ENCODE results near the gene XPR1. TPM values are rescaled to one million over a fixed set of nuclear protein-coding genes. Genes with fewer than 3 reads are reported as not detected.

The XPR1 gene
- total and polyA plus RNA-seq, 10 of the 15 experiments (the other 5 are each of a cell fraction or from before 2014, with no cell fraction given): 1.1 to 33.9 (median 11.3) TPM

GRCh38 chr1:180933141-180933540 lies 301.3 kb downstream of the XPR1 start:
- Histone ChIP-seq H2AFZ (ENCODE audit: control insufficient read depth, low read depth, low read length) (no peak overlapping the region), H3K79me2 (ENCODE audit: control insufficient read depth, insufficient read depth, low read length) (no peaks in the 10 kb centered on the region), H4K20me1 (ENCODE audit: control insufficient read depth, insufficient read depth) (no peaks in the 10 kb centered on the region), H3K27me3 (replicated peaks in 1 of 2; ENCODE audit: control insufficient read depth in 2 of 2, insufficient read depth in 2 of 2, low read length in 1 of 2) (no peaks in the 10 kb centered on the region; a peak in 1 of 4 replicates), H3K36me3 (ENCODE audit: control insufficient read depth in 2 of 2, insufficient read depth in 2 of 2, low read length in 1 of 2) (no peaks in the 10 kb centered on the region), H3K4me3 (no peak overlapping the region), H3K4me1 (ENCODE audit: control insufficient read depth, insufficient read depth, low read length) (peaks cover 14% of the 10 kb centered on the region), H3K9me3 (replicated peaks; ENCODE audit: control insufficient read depth, insufficient read depth, low read length) (no peaks in the 10 kb centered on the region), H3K27ac (ENCODE audit: control insufficient read depth, insufficient read depth) (no peak overlapping the region), H3K9ac (ENCODE audit: control insufficient read depth, insufficient read depth, low read length) (no peak overlapping the region), H3K4me2 (ENCODE audit: control insufficient read depth, insufficient read depth) (no peak overlapping the region)
- no peak for ATAC-seq
- ChIA-PET POLR2A (no interaction called here), RAD21 (ENCODE audit: unreplicated experiment) (no interaction called here), CTCF (no interaction called here), SMC1A (ENCODE audit: uncharacterized antibody, unreplicated experiment) (interaction anchor here (1.0 kb wide), 1 partner anchor 16 kb away, joined by 3 read pairs; no protein-coding TSS in a partner anchor)
- no TSS peak for BruUV-seq (replicated peaks)
- no peak for TF ChIP-seq SMAD5 (IDR thresholded peaks at IDR 0.05; ENCODE audit: low read depth)
- peak in 1 of 3 experiments; percentile 6; a peak in 1 of 6 replicates for TF ChIP-seq CTCF (IDR thresholded peaks at IDR 0.05 in 2 of 3, conservative IDR thresholded peaks at IDR 0.05 in 1 of 3; ENCODE audit: control insufficient read depth in 2 of 3, extremely low read depth in 1 of 3, insufficient read depth in 1 of 3, low read depth in 3 of 3, low read length in 3 of 3)
- no peak for TF ChIP-seq POLR2AphosphoS2 (IDR thresholded peaks at IDR 0.05; ENCODE audit: low read depth, low read length)
- FAIRE-seq: no peak
- no peak for DNase-seq (ENCODE audit: low read depth, low spot score)
- in situ Hi-C loops (cut with MboI): no loop called here
- intact Hi-C loops (cut with micrococcal nuclease; ENCODE audit: unreplicated experiment): no loop called here

- ChIA-PET POLR2A (no interaction called here), SMC1A (ENCODE audit: uncharacterized antibody, unreplicated experiment) (no interaction called here), CTCF (no interaction called here), RAD21 (ENCODE audit: unreplicated experiment) (no interaction called here)
- Histone ChIP-seq H3K4me3 (no peak overlapping the region), H3K9ac (ENCODE audit: control insufficient read depth, insufficient read depth, low read length) (no peak overlapping the region), H2AFZ (ENCODE audit: control insufficient read depth, low read depth, low read length) (no peak overlapping the region; the same call in 1 of the 2 replicates), H3K79me2 (ENCODE audit: control insufficient read depth, insufficient read depth, low read length) (no peaks in the 10 kb centered on the region), H3K36me3 (ENCODE audit: control insufficient read depth in 2 of 2, insufficient read depth in 2 of 2, low read length in 1 of 2) (no peaks in the 10 kb centered on the region), H4K20me1 (ENCODE audit: control insufficient read depth, insufficient read depth) (no peaks in the 10 kb centered on the region), H3K4me2 (ENCODE audit: control insufficient read depth, insufficient read depth) (peak overlapping the region; percentile 56), H3K27me3 (replicated peaks in 1 of 2; ENCODE audit: control insufficient read depth in 2 of 2, insufficient read depth in 2 of 2, low read length in 1 of 2) (no peaks in the 10 kb centered on the region; a peak in 1 of 4 replicates), H3K9me3 (replicated peaks; ENCODE audit: control insufficient read depth, insufficient read depth, low read length) (no peaks in the 10 kb centered on the region), H3K27ac (ENCODE audit: control insufficient read depth, insufficient read depth) (no peak overlapping the region), H3K4me1 (ENCODE audit: control insufficient read depth, insufficient read depth, low read length) (peaks cover 14% of the 10 kb centered on the region)
- peak; percentile 52 for ATAC-seq
- WGBS (ENCODE audit: insufficient coverage, insufficient replicate concordance, low lambda C conversion rate, missing lambda C conversion rate): 19% methylated on average over 7 of the region's 7 CpGs
- intact Hi-C loops (cut with micrococcal nuclease; ENCODE audit: unreplicated experiment) (no loop called here), in situ Hi-C loops (cut with MboI) (no loop called here)
- FAIRE-seq: peak; percentile 80
- no TSS peak for BruUV-seq (replicated peaks)
- peak; percentile 16 for DNase-seq (ENCODE audit: low read depth, low spot score)
- TF ChIP-seq ZBTB33 (IDR thresholded peaks at IDR 0.05): no peak
- no peak for TF ChIP-seq TARDBP (IDR thresholded peaks at IDR 0.05; ENCODE audit: borderline replicate concordance)
- TF ChIP-seq IKZF2 (IDR thresholded peaks at IDR 0.05): peak; percentile 43 to 58; a peak in 2 of 4 replicates
- no peak for TF ChIP-seq ZNF207 (IDR thresholded peaks at IDR 0.05; ENCODE audit: borderline replicate concordance)
- TF ChIP-seq RUNX3 (IDR thresholded peaks at IDR 0.05; ENCODE audit: low read length): peak; percentile 62
- no peak for TF ChIP-seq ATF2 (IDR thresholded peaks at IDR 0.05; ENCODE audit: low read length)
- no peak for TF ChIP-seq CTCF (IDR thresholded peaks at IDR 0.05 in 2 of 3, conservative IDR thresholded peaks at IDR 0.05 in 1 of 3; ENCODE audit: control insufficient read depth in 2 of 3, extremely low read depth in 1 of 3, insufficient read depth in 1 of 3, low read depth in 3 of 3, low read length in 3 of 3)
- TF ChIP-seq POLR2AphosphoS2 (IDR thresholded peaks at IDR 0.05; ENCODE audit: low read depth, low read length): no peak
- TF ChIP-seq ZNF622 (IDR thresholded peaks at IDR 0.05): no peak
Observed at GRCh38 chr1:180934563-180934962, 302.7 kb downstream of the XPR1 start.
